SK-N-MC (cell line): ENCODE data around the gene JKAMP.

Experiments used
- EZH2 ChIP-seq: fragments of 200-600 bp; sonication (generic); IDR thresholded peaks from one replicate; pipeline ENCODE4 v1.6.1; 2017; ENCODE audit warnings: antibody characterized with exemption
- POLR2AphosphoS5 ChIP-seq: IDR thresholded peaks from 2 replicates; pipeline ENCODE4 v1.6.1; 2012; ENCODE audit warnings: mild to moderate bottlenecking, low read depth, low read length, borderline replicate concordance

DNA sequence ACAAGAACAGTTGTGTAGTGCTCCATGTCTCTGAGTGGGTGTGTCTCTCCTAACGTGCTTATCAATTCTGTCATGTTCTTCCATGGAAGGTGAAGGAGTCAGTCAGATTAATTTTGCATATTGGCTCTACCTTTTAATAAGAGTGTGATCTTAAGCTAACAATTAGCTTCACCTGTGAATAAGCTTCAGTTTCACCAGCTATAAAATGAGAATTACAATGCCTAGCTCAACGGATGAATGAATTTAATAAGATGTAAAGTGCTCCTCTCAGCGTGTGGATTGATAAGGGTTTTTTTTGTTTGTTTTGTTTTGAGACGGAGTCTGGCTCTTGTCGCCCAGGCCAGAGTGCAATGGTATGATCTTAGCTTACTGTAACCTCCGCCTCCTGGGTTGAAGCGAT is 59.6 kb downstream of the JKAMP start:
- TF ChIP-seq EZH2 (no peak), POLR2AphosphoS5 (no peak)
